ENCODE results near the gene INSRR.

The INSRR gene

GRCh38 chr1:156836041-156836654, 22.8 kb downstream of the INSRR start:
- TF ChIP-seq POLR2AphosphoS5 (IDR thresholded peaks at IDR 0.05; ENCODE audit: low read depth, low read length) (no peak), TAF1 (IDR thresholded peaks at IDR 0.05; ENCODE audit: borderline replicate concordance, insufficient read depth, low read length) (no peak), FOXP2 (optimal IDR thresholded peaks at IDR 0.05; ENCODE audit: borderline replicate concordance, extremely low read depth, extremely low read length, insufficient read depth) (no peak), SIN3A (IDR thresholded peaks at IDR 0.05; ENCODE audit: borderline replicate concordance, insufficient read depth, low read length) (no peak), REST (IDR thresholded peaks at IDR 0.05; ENCODE audit: insufficient read depth in 1 of 2, low read depth in 2 of 2, low read length in 2 of 2) (no peak)

DNA sequence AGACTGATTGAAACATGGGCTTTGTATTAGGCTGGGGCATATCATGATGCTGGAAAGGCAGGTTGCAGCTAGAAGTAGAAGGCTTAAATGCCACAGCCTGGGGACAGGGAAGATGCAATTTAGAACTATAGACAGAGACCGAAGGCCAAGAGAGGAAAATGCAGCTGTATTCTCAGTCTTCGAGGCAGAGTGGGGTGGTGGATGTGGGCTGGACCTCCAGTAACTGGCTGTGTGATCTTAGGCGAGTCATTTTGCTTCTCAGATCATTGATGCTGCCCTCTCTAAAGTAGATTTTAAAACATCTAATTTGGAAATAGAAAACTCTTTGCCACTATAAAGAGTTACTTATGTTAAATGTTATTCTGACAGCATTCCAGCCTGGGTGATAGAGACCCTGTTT, 24.6 kb downstream of the INSRR start:
- TF ChIP-seq POLR2AphosphoS5 (IDR thresholded peaks at IDR 0.05; ENCODE audit: low read depth, low read length) = no peak
- no peak for TF ChIP-seq FOXP2 (optimal IDR thresholded peaks at IDR 0.05; ENCODE audit: borderline replicate concordance, extremely low read depth, extremely low read length, insufficient read depth)
- TF ChIP-seq SIN3A (IDR thresholded peaks at IDR 0.05; ENCODE audit: borderline replicate concordance, insufficient read depth, low read length) = no peak
- TF ChIP-seq TAF1 (IDR thresholded peaks at IDR 0.05; ENCODE audit: borderline replicate concordance, insufficient read depth, low read length) = no peak
- no peak for TF ChIP-seq REST (IDR thresholded peaks at IDR 0.05; ENCODE audit: insufficient read depth in 1 of 2, low read depth in 2 of 2, low read length in 2 of 2)

DNA sequence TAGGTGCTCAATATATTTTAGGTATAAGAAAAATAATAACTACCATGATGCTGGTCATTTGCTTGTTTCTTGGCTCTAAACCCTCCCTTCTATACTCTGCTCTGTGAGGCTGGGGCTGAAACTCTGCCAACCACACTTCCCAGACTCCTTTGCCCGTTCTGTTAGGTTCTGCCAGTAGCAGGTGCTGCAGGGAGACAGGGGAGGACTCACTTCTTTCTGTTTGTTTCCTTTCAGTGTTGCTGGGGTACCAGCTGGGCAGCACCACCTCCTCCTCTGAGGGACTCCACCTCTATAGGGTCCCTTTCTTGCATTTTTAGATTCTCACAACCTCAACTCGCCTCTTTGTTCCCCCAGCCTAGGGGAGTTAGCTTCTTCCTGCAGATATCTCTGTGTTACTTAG, 25.3 kb downstream of the INSRR start:
- no peak for TF ChIP-seq REST (IDR thresholded peaks at IDR 0.05; ENCODE audit: insufficient read depth in 1 of 2, low read depth in 2 of 2, low read length in 2 of 2)
- TF ChIP-seq SIN3A (IDR thresholded peaks at IDR 0.05; ENCODE audit: borderline replicate concordance, insufficient read depth, low read length) = no peak
- no peak for TF ChIP-seq TAF1 (IDR thresholded peaks at IDR 0.05; ENCODE audit: borderline replicate concordance, insufficient read depth, low read length)
- TF ChIP-seq FOXP2 (optimal IDR thresholded peaks at IDR 0.05; ENCODE audit: borderline replicate concordance, extremely low read depth, extremely low read length, insufficient read depth) = no peak
- TF ChIP-seq POLR2AphosphoS5 (IDR thresholded peaks at IDR 0.05; ENCODE audit: low read depth, low read length) = no peak

- TF ChIP-seq TAF1 (IDR thresholded peaks at IDR 0.05; ENCODE audit: borderline replicate concordance, insufficient read depth, low read length) = no peak
- TF ChIP-seq REST (IDR thresholded peaks at IDR 0.05; ENCODE audit: insufficient read depth in 1 of 2, low read depth in 2 of 2, low read length in 2 of 2) = no peak
Observed at GRCh38 chr1:156832434-156832833, 26.5 kb downstream of the INSRR start.

Data from PFSK-1 (cell line).